H1 (cell line): ENCODE data around the gene RAI2. TPM values are rescaled to one million over a fixed set of nuclear protein-coding genes. Genes with fewer than 3 reads are reported as not detected.

Experiments
- CTCF ChIA-PET: fragments of 300-600 bp; sonication (Branson Sonifier 250); formaldehyde crosslinking; loops from one replicate; lab custom pipeline; 2021; ENCODE audit not compliant: partially characterized antibody; lab: Charles Lee
- POLR2A ChIA-PET: fragments of 300-600 bp; sonication (Branson Sonifier 250); formaldehyde crosslinking; loops from one replicate; lab custom pipeline; 2021; ENCODE audit warnings: inconsistent platforms; ENCODE audit not compliant: partially characterized antibody; lab: Charles Lee
- DNase-seq, 2 experiments: peaks; one replicate each; pipeline versions ENCODE4 v3.0.0 to v3.0.0-alpha.2; 2010 to 2022; ENCODE audit warnings: low spot score in 2 of 2, low read depth in 1 of 2, mixed read lengths in 1 of 2
- FAIRE-seq: peaks from 2 replicates; lab custom pipeline; 2011; peaks lifted over from hg19 to GRCh38; lab: Jason Lieb, UNC
- H2AFZ ChIP-seq: 2 replicates; pipeline ENCODE4 v1.8.1; 2012; ENCODE audit warnings: low read length, inconsistent platforms
- H2AK5ac ChIP-seq: 2 replicates; pipeline ENCODE4 v1.6.1; 2013; ENCODE audit warnings: low read depth, low read length
- H2BK120ac ChIP-seq: replicated peaks from 2 replicates; pipeline ENCODE3; 2013; ENCODE audit warnings: low read depth, low read length, inconsistent platforms
- H2BK12ac ChIP-seq: 2 replicates; pipeline ENCODE4 v1.6.1; 2013; ENCODE audit warnings: low read depth, low read length
- H2BK15ac ChIP-seq: 2 replicates; pipeline ENCODE4 v1.6.1; 2013; ENCODE audit warnings: low read length
- H2BK20ac ChIP-seq: 2 replicates; pipeline ENCODE4 v1.6.1; 2013; ENCODE audit warnings: low read length
- H2BK5ac ChIP-seq: 2 replicates; pipeline ENCODE4 v1.6.1; 2013; ENCODE audit warnings: low read depth, low read length
- H3K14ac ChIP-seq: 2 replicates; pipeline ENCODE4 v1.6.1; 2013; ENCODE audit warnings: inconsistent platforms; ENCODE audit not compliant: insufficient read length
- H3K18ac ChIP-seq: 2 replicates; pipeline ENCODE4 v1.6.1; 2013; ENCODE audit warnings: low read length; ENCODE audit errors: extremely low read depth
- H3K23ac ChIP-seq: 2 replicates; pipeline ENCODE4 v1.6.1; 2013; ENCODE audit warnings: inconsistent platforms; ENCODE audit not compliant: insufficient read length
- H3K23me2 ChIP-seq: 2 replicates; pipeline ENCODE4 v1.6.1; 2013; ENCODE audit warnings: low read depth, low read length
- H3K27ac ChIP-seq: 2 replicates; pipeline ENCODE4 v1.6.1; 2011; ENCODE audit warnings: low read depth, low read length, inconsistent platforms
- H3K27me3 ChIP-seq, 4 experiments: replicated peaks in 1 of 4; 1 replicate in 1 of 4; 2 replicates in 3 of 4; pipeline versions ENCODE4 v1.6.1 to v1.8.1; 2011 to 2013; ENCODE audit warnings: low read length in 3 of 4, mild to moderate bottlenecking in 3 of 4, inconsistent platforms in 2 of 4, mixed read lengths in 2 of 4, moderate library complexity in 1 of 4; ENCODE audit not compliant: control insufficient read depth in 3 of 4, insufficient read depth in 3 of 4; ENCODE audit errors: extremely low read depth in 1 of 4
- H3K36me3 ChIP-seq, 4 experiments: 2 replicates each; pipeline versions ENCODE4 v1.6.1 to v1.8.1; 2011 to 2013; ENCODE audit warnings: mild to moderate bottlenecking in 4 of 4, low read length in 3 of 4, moderate library complexity in 2 of 4, control low read depth in 1 of 4, inconsistent platforms in 1 of 4; ENCODE audit not compliant: insufficient read depth in 4 of 4, control insufficient read depth in 2 of 4
- H3K4ac ChIP-seq: replicated peaks from 2 replicates; pipeline ENCODE3; 2013; ENCODE audit warnings: low read length, low read depth, mixed read lengths, inconsistent platforms; ENCODE audit not compliant: insufficient read length
- H3K4me1 ChIP-seq, 4 experiments: replicated peaks in 1 of 4; 1 replicate in 1 of 4; 2 replicates in 3 of 4; pipeline versions ENCODE4 v1.6.1 to v1.8.1; 2011 to 2013; ENCODE audit warnings: low read length in 3 of 4, inconsistent platforms in 2 of 4, mixed read lengths in 1 of 4; ENCODE audit not compliant: insufficient read depth in 4 of 4, control insufficient read depth in 3 of 4
- H3K4me2 ChIP-seq, 2 experiments: 2 replicates each; pipeline versions ENCODE4 v1.6.1 to v1.8.1; 2011 to 2013; ENCODE audit warnings: low read depth in 2 of 2, low read length in 2 of 2, control low read depth in 1 of 2, inconsistent platforms in 1 of 2, mild to moderate bottlenecking in 1 of 2; ENCODE audit not compliant: insufficient read depth in 1 of 2
- H3K4me3 ChIP-seq, 4 experiments: fragments of 200-600, 300-600 bp in 1 of 4; sonication (generic), shearing (Covaris generic), sonication (Bioruptor Twin) in 1 of 4; 2 replicates each; pipeline versions ENCODE4 v1.5.1 to v1.8.1; 2011 to 2016; ENCODE audit warnings: low read length in 4 of 4, low read depth in 3 of 4, control low read depth in 2 of 4, inconsistent platforms in 2 of 4, mild to moderate bottlenecking in 2 of 4, mixed read lengths in 1 of 4, moderate library complexity in 1 of 4; ENCODE audit not compliant: insufficient read depth in 2 of 4; ENCODE audit errors: extremely low read depth in 1 of 4
- H3K56ac ChIP-seq: replicated peaks from 2 replicates; pipeline ENCODE3; 2013; ENCODE audit warnings: low read depth, mild to moderate bottlenecking, mixed read lengths, low read length, inconsistent platforms; ENCODE audit not compliant: insufficient read length
- H3K79me1 ChIP-seq: 2 replicates; pipeline ENCODE4 v1.6.1; 2013; ENCODE audit warnings: low read depth, low read length, control low read depth
- H3K79me2 ChIP-seq, 2 experiments: 2 replicates each; pipeline versions ENCODE4 v1.6.1 to v1.8.1; 2012 to 2013; ENCODE audit warnings: low read length in 2 of 2, mild to moderate bottlenecking in 2 of 2, inconsistent platforms in 1 of 2; ENCODE audit not compliant: insufficient read depth in 2 of 2, control insufficient read depth in 1 of 2
- H3K9ac ChIP-seq, 4 experiments: replicated peaks in 1 of 4; 1 replicate in 1 of 4; 2 replicates in 3 of 4; pipeline versions ENCODE4 v1.6.1 to v1.8.1; 2011 to 2013; ENCODE audit warnings: low read depth in 3 of 4, low read length in 3 of 4, control low read depth in 2 of 4, mild to moderate bottlenecking in 2 of 4, moderate library complexity in 2 of 4, inconsistent platforms in 1 of 4; ENCODE audit errors: extremely low read depth in 1 of 4
- H3K9me3 ChIP-seq, 2 experiments: 2 replicates each; pipeline versions ENCODE4 v1.6.1 to v1.8.1; 2012 to 2013; ENCODE audit warnings: mild to moderate bottlenecking in 2 of 2, moderate library complexity in 2 of 2, control low read depth in 1 of 2, inconsistent platforms in 1 of 2, low read depth in 1 of 2, low read length in 1 of 2, mixed read lengths in 1 of 2; ENCODE audit not compliant: insufficient read depth in 2 of 2
- H4K20me1 ChIP-seq, 2 experiments: replicated peaks in 1 of 2; 2 replicates each; pipeline versions ENCODE3 to v1.8.1; 2011 to 2013; ENCODE audit warnings: inconsistent platforms in 2 of 2, low read length in 2 of 2, mild to moderate bottlenecking in 1 of 2; ENCODE audit not compliant: insufficient read depth in 2 of 2, control insufficient read depth in 1 of 2
- H4K5ac ChIP-seq: 2 replicates; pipeline ENCODE4 v1.6.1; 2013; ENCODE audit warnings: low read length, low read depth, mixed read lengths, inconsistent platforms; ENCODE audit not compliant: insufficient read length
- H4K8ac ChIP-seq: 2 replicates; pipeline ENCODE4 v1.8.0; 2013; ENCODE audit warnings: mild to moderate bottlenecking, moderate library complexity, low read length, inconsistent platforms; ENCODE audit not compliant: insufficient read depth; ENCODE audit errors: extremely low read depth
- H4K91ac ChIP-seq: replicated peaks from 2 replicates; pipeline ENCODE3; 2013; ENCODE audit warnings: low read length, mixed read lengths, inconsistent platforms; ENCODE audit not compliant: insufficient read length
- ATF2 ChIP-seq: IDR thresholded peaks from 2 replicates; pipeline ENCODE4 v1.6.1; 2012; ENCODE audit warnings: low read length, inconsistent platforms
- ATF3 ChIP-seq: IDR thresholded peaks from 2 replicates; pipeline ENCODE4 v1.6.1; 2011; ENCODE audit warnings: low read depth, mild to moderate bottlenecking, low read length; ENCODE audit not compliant: insufficient read depth
- CHD2 ChIP-seq: IDR thresholded peaks from 2 replicates; pipeline ENCODE4 v1.6.1; 2012; ENCODE audit warnings: low read length, improper control_type of control experiment
- CREB1 ChIP-seq: IDR thresholded peaks from 2 replicates; pipeline ENCODE4 v1.6.1; 2012; ENCODE audit warnings: inconsistent platforms
- EP300 ChIP-seq, 2 experiments: IDR thresholded peaks; 1 replicate in 1 of 2; 2 replicates in 1 of 2; pipeline ENCODE4 v1.6.1; 2011 to 2012; ENCODE audit warnings: low read depth in 2 of 2, low read length in 2 of 2, mild to moderate bottlenecking in 2 of 2, borderline replicate concordance in 1 of 2, inconsistent platforms in 1 of 2, moderate library complexity in 1 of 2
- EZH2 ChIP-seq: fragments of 200-600 bp; sonication (generic); IDR thresholded peaks from 2 replicates; pipeline ENCODE4 v1.7.1; 2012; ENCODE audit warnings: low read depth, mild to moderate bottlenecking, moderate library complexity, low read length, inconsistent platforms; ENCODE audit not compliant: severe bottlenecking
- HDAC2 ChIP-seq, 2 experiments: fragments of 300-600 bp in 1 of 2; sonication (generic) in 1 of 2; IDR thresholded peaks; 2 replicates each; pipeline ENCODE4 v1.6.1; 2011 to 2012; ENCODE audit warnings: low read depth in 2 of 2, low read length in 2 of 2, mild to moderate bottlenecking in 2 of 2, moderate library complexity in 2 of 2, borderline replicate concordance in 1 of 2, inconsistent platforms in 1 of 2
- JUND ChIP-seq: IDR thresholded peaks from 2 replicates; pipeline ENCODE4 v1.6.1; 2011; ENCODE audit warnings: mild to moderate bottlenecking, improper control_type of control experiment, low read length
- MAFK ChIP-seq: IDR thresholded peaks from 2 replicates; pipeline ENCODE4 v1.6.1; 2012; ENCODE audit warnings: low read depth, mild to moderate bottlenecking, improper control_type of control experiment, low read length
- SUZ12 ChIP-seq: fragments of 200-600 bp; sonication (generic); IDR thresholded peaks from 2 replicates; pipeline ENCODE4 v1.6.1; 2012; ENCODE audit warnings: mild to moderate bottlenecking, inconsistent platforms, low read length, moderate library complexity, mixed read lengths
- WGBS, 2 experiments: shearing (Covaris generic) in 1 of 2; methylation state at CpG; one replicate each; pipeline versions ENCODE4 v1.1.6 to v1.1.7; 2013 to 2015; ENCODE audit warnings: low lambda C conversion rate in 2 of 2, mixed read lengths in 2 of 2, inconsistent platforms in 1 of 2, low coverage in 1 of 2, missing lambda C conversion rate in 1 of 2; ENCODE audit not compliant: insufficient replicate concordance in 2 of 2, insufficient coverage in 1 of 2, insufficient read length in 1 of 2; ENCODE audit errors: extremely low coverage in 1 of 2, missing lambda C conversion rate in 1 of 2; 5-methylcytosine and 5-hydroxymethylcytosine counted together
- polyA plus RNA-seq, 7 experiments: library from polyadenylated mRNA; depleted of rRNA in 3 of 7; stranded (reverse) in 5 of 7; unstranded in 2 of 7; fragments of >200 nt in 5 of 7; fragments of 200-250 nt in 2 of 7; gene quantifications; 1 replicate in 5 of 7; 2 replicates in 1 of 7; 4 replicates in 1 of 7; pipeline versions ENCODE4 v1.2.1 to v1.2.3, GENCODE V29; 2011 to 2013; ENCODE audit warnings: missing spikeins in 2 of 7, mixed read lengths in 2 of 7
- total RNA-seq: library from RNA; stranded (reverse); fragmentation: NEBNext Ultra II Directional; extraction: Animal tissue kit (Norgen Biotek cat#: 25700); gene quantifications from 2 replicates; pipeline ENCODE4 v1.2.1, GENCODE V29; 2021

RAI2 gene
- total and polyA plus RNA-seq, 2 of the 8 experiments (the other 6 are each of a cell fraction or from before 2014, with no cell fraction given) = 0.60 to 2.0 TPM

- Histone ChIP-seq H3K14ac (no peak overlapping the region), H2BK12ac (no peak overlapping the region), H2AK5ac (no peak overlapping the region), H4K91ac (no peak overlapping the region), H4K5ac (no peak overlapping the region), H3K4me1 (peaks cover 0 to 7% (median 2%) of the 10 kb centered on the region in 4 experiments; a peak in 1 of 7 replicates), H3K23me2 (peaks cover 7% of the 10 kb centered on the region; the same call in 1 of the 2 replicates), H2BK120ac (no peak overlapping the region), H3K4ac (no peak overlapping the region), H3K9me3 (no peaks in the 10 kb centered on the region), H2BK5ac (no peak overlapping the region), H2BK15ac (no peak overlapping the region), H3K27me3 (peaks cover 12 to 41% (median 30%) of the 10 kb centered on the region in 4 experiments), H4K20me1 (peaks cover 0 to 3% of the 10 kb centered on the region in 2 experiments), H3K36me3 (no peaks in the 10 kb centered on the region), H3K56ac (no peak overlapping the region), H3K79me1 (no peaks in the 10 kb centered on the region), H2AFZ (peak overlapping the region; percentile 44), H3K23ac (no peak overlapping the region), H2BK20ac (no peak overlapping the region), H3K79me2 (no peaks in the 10 kb centered on the region), H3K9ac (no peak overlapping the region), H3K4me3 (peak overlapping the region; percentile 40 to 74 (median 50)), H3K18ac (no peak overlapping the region), H4K8ac (no peak overlapping the region), H3K27ac (no peak overlapping the region), H3K4me2 (peak overlapping the region; percentile 82 to 87)
- POLR2A ChIA-PET = no interaction called here
- WGBS, 2 experiments = 3% methylated on average over 7 of the region's 53 CpGs; no CpG with 5 or more reads in 1 of the 2 experiments
- DNase-seq (peak in 1 of 2 experiments; percentile 46), FAIRE-seq (no peak)
- CTCF ChIA-PET = interaction anchor here (1.1 to 1.3 kb wide), 2 partner anchors 48 to 84 kb away, joined by 3 to 4 read pairs; no protein-coding TSS in a partner anchor
- TF ChIP-seq EP300 (IDR thresholded peaks at IDR 0.05; ENCODE audit: borderline replicate concordance in 1 of 2, low read depth in 2 of 2, low read length in 2 of 2) = no peak
- no peak for TF ChIP-seq ATF3
- TF ChIP-seq CREB1 = peak; percentile 8; the same call in 1 of the 2 replicates
- TF ChIP-seq SUZ12 = peak; percentile 24
- no peak for TF ChIP-seq ATF2
- no peak for TF ChIP-seq JUND
- no peak for TF ChIP-seq CHD2
- no peak for TF ChIP-seq MAFK
- no peak for TF ChIP-seq HDAC2 (IDR thresholded peaks at IDR 0.05; ENCODE audit: borderline replicate concordance in 1 of 2, low read depth in 2 of 2, low read length in 2 of 2)
- peak; percentile 55 for TF ChIP-seq EZH2
These were observed 818 bp downstream of the RAI2 start for GRCh38 chrX:17860179-17860780.
